Tibial nerve (tissue), 3 donors: ENCODE measurements around the gene PLXNC1.

Source experiments
- CTCF ChIP-seq, 5 experiments: fragments of 200-600 bp in 3 of 5; fragments of 450-650 bp in 2 of 5; sonication (generic) in 3 of 5; IDR thresholded peaks; one replicate each; pipeline ENCODE4 v1.5.1; 2016 to 2019; ENCODE audit warnings: antibody characterized with exemption in 5 of 5, mild to moderate bottlenecking in 3 of 5, moderate library complexity in 2 of 5
- POLR2A ChIP-seq, 2 donors: fragments of 450-650 bp; IDR thresholded peaks; one replicate each; pipeline ENCODE4 v1.6.1; 2017; ENCODE audit warnings: antibody characterized with exemption in 2 of 2, mild to moderate bottlenecking in 2 of 2, moderate library complexity in 2 of 2

- TF ChIP-seq CTCF (IDR thresholded peaks at IDR 0.05) (no peak), POLR2A (IDR thresholded peaks at IDR 0.05) (no peak)
Observed at GRCh38 chr12:94336211-94336925, 188.0 kb downstream of the PLXNC1 start.
